H1 (cell line): ENCODE results near the gene PDGFD. TPM values are rescaled to one million over a fixed set of nuclear protein-coding genes. Genes with fewer than 3 reads are reported as not detected.

ENCODE experiments used
- CTCF ChIA-PET: fragments of 300-600 bp; sonication (Branson Sonifier 250); formaldehyde crosslinking; loops from one replicate; lab custom pipeline; 2021; ENCODE audit not compliant: partially characterized antibody; lab: Charles Lee
- POLR2A ChIA-PET: fragments of 300-600 bp; sonication (Branson Sonifier 250); formaldehyde crosslinking; loops from one replicate; lab custom pipeline; 2021; ENCODE audit warnings: inconsistent platforms; ENCODE audit not compliant: partially characterized antibody; lab: Charles Lee
- DNase-seq, 2 experiments: peaks; one replicate each; pipeline versions ENCODE4 v3.0.0 to v3.0.0-alpha.2; 2010 to 2022; ENCODE audit warnings: low spot score in 2 of 2, low read depth in 1 of 2, mixed read lengths in 1 of 2
- FAIRE-seq: peaks from 2 replicates; lab custom pipeline; 2011; peaks lifted over from hg19 to GRCh38; lab: Jason Lieb, UNC
- H2AFZ ChIP-seq: 2 replicates; pipeline ENCODE4 v1.8.1; 2012; ENCODE audit warnings: low read length, inconsistent platforms
- H2AK5ac ChIP-seq: 2 replicates; pipeline ENCODE4 v1.6.1; 2013; ENCODE audit warnings: low read depth, low read length
- H2BK120ac ChIP-seq: replicated peaks from 2 replicates; pipeline ENCODE3; 2013; ENCODE audit warnings: low read depth, low read length, inconsistent platforms
- H2BK12ac ChIP-seq: 2 replicates; pipeline ENCODE4 v1.6.1; 2013; ENCODE audit warnings: low read depth, low read length
- H2BK15ac ChIP-seq: 2 replicates; pipeline ENCODE4 v1.6.1; 2013; ENCODE audit warnings: low read length
- H2BK20ac ChIP-seq: 2 replicates; pipeline ENCODE4 v1.6.1; 2013; ENCODE audit warnings: low read length
- H2BK5ac ChIP-seq: 2 replicates; pipeline ENCODE4 v1.6.1; 2013; ENCODE audit warnings: low read depth, low read length
- H3K14ac ChIP-seq: 2 replicates; pipeline ENCODE4 v1.6.1; 2013; ENCODE audit warnings: inconsistent platforms; ENCODE audit not compliant: insufficient read length
- H3K18ac ChIP-seq: 2 replicates; pipeline ENCODE4 v1.6.1; 2013; ENCODE audit warnings: low read length; ENCODE audit errors: extremely low read depth
- H3K23ac ChIP-seq: 2 replicates; pipeline ENCODE4 v1.6.1; 2013; ENCODE audit warnings: inconsistent platforms; ENCODE audit not compliant: insufficient read length
- H3K23me2 ChIP-seq: 2 replicates; pipeline ENCODE4 v1.6.1; 2013; ENCODE audit warnings: low read depth, low read length
- H3K27ac ChIP-seq: 2 replicates; pipeline ENCODE4 v1.6.1; 2011; ENCODE audit warnings: low read depth, low read length, inconsistent platforms
- H3K27me3 ChIP-seq, 4 experiments: replicated peaks in 1 of 4; 1 replicate in 1 of 4; 2 replicates in 3 of 4; pipeline versions ENCODE4 v1.6.1 to v1.8.1; 2011 to 2013; ENCODE audit warnings: low read length in 3 of 4, mild to moderate bottlenecking in 3 of 4, inconsistent platforms in 2 of 4, mixed read lengths in 2 of 4, moderate library complexity in 1 of 4; ENCODE audit not compliant: control insufficient read depth in 3 of 4, insufficient read depth in 3 of 4; ENCODE audit errors: extremely low read depth in 1 of 4
- H3K36me3 ChIP-seq, 4 experiments: 2 replicates each; pipeline versions ENCODE4 v1.6.1 to v1.8.1; 2011 to 2013; ENCODE audit warnings: mild to moderate bottlenecking in 4 of 4, low read length in 3 of 4, moderate library complexity in 2 of 4, control low read depth in 1 of 4, inconsistent platforms in 1 of 4; ENCODE audit not compliant: insufficient read depth in 4 of 4, control insufficient read depth in 2 of 4
- H3K4ac ChIP-seq: replicated peaks from 2 replicates; pipeline ENCODE3; 2013; ENCODE audit warnings: low read length, low read depth, mixed read lengths, inconsistent platforms; ENCODE audit not compliant: insufficient read length
- H3K4me1 ChIP-seq, 4 experiments: replicated peaks in 1 of 4; 1 replicate in 1 of 4; 2 replicates in 3 of 4; pipeline versions ENCODE4 v1.6.1 to v1.8.1; 2011 to 2013; ENCODE audit warnings: low read length in 3 of 4, inconsistent platforms in 2 of 4, mixed read lengths in 1 of 4; ENCODE audit not compliant: insufficient read depth in 4 of 4, control insufficient read depth in 3 of 4
- H3K4me2 ChIP-seq, 2 experiments: 2 replicates each; pipeline versions ENCODE4 v1.6.1 to v1.8.1; 2011 to 2013; ENCODE audit warnings: low read depth in 2 of 2, low read length in 2 of 2, control low read depth in 1 of 2, inconsistent platforms in 1 of 2, mild to moderate bottlenecking in 1 of 2; ENCODE audit not compliant: insufficient read depth in 1 of 2
- H3K4me3 ChIP-seq, 4 experiments: fragments of 200-600, 300-600 bp in 1 of 4; sonication (generic), shearing (Covaris generic), sonication (Bioruptor Twin) in 1 of 4; 2 replicates each; pipeline versions ENCODE4 v1.5.1 to v1.8.1; 2011 to 2016; ENCODE audit warnings: low read length in 4 of 4, low read depth in 3 of 4, control low read depth in 2 of 4, inconsistent platforms in 2 of 4, mild to moderate bottlenecking in 2 of 4, mixed read lengths in 1 of 4, moderate library complexity in 1 of 4; ENCODE audit not compliant: insufficient read depth in 2 of 4; ENCODE audit errors: extremely low read depth in 1 of 4
- H3K56ac ChIP-seq: replicated peaks from 2 replicates; pipeline ENCODE3; 2013; ENCODE audit warnings: low read depth, mild to moderate bottlenecking, mixed read lengths, low read length, inconsistent platforms; ENCODE audit not compliant: insufficient read length
- H3K79me1 ChIP-seq: 2 replicates; pipeline ENCODE4 v1.6.1; 2013; ENCODE audit warnings: low read depth, low read length, control low read depth
- H3K79me2 ChIP-seq, 2 experiments: 2 replicates each; pipeline versions ENCODE4 v1.6.1 to v1.8.1; 2012 to 2013; ENCODE audit warnings: low read length in 2 of 2, mild to moderate bottlenecking in 2 of 2, inconsistent platforms in 1 of 2; ENCODE audit not compliant: insufficient read depth in 2 of 2, control insufficient read depth in 1 of 2
- H3K9ac ChIP-seq, 4 experiments: replicated peaks in 1 of 4; 1 replicate in 1 of 4; 2 replicates in 3 of 4; pipeline versions ENCODE4 v1.6.1 to v1.8.1; 2011 to 2013; ENCODE audit warnings: low read depth in 3 of 4, low read length in 3 of 4, control low read depth in 2 of 4, mild to moderate bottlenecking in 2 of 4, moderate library complexity in 2 of 4, inconsistent platforms in 1 of 4; ENCODE audit errors: extremely low read depth in 1 of 4
- H3K9me3 ChIP-seq, 2 experiments: 2 replicates each; pipeline versions ENCODE4 v1.6.1 to v1.8.1; 2012 to 2013; ENCODE audit warnings: mild to moderate bottlenecking in 2 of 2, moderate library complexity in 2 of 2, control low read depth in 1 of 2, inconsistent platforms in 1 of 2, low read depth in 1 of 2, low read length in 1 of 2, mixed read lengths in 1 of 2; ENCODE audit not compliant: insufficient read depth in 2 of 2
- H4K20me1 ChIP-seq, 2 experiments: replicated peaks in 1 of 2; 2 replicates each; pipeline versions ENCODE3 to v1.8.1; 2011 to 2013; ENCODE audit warnings: inconsistent platforms in 2 of 2, low read length in 2 of 2, mild to moderate bottlenecking in 1 of 2; ENCODE audit not compliant: insufficient read depth in 2 of 2, control insufficient read depth in 1 of 2
- H4K5ac ChIP-seq: 2 replicates; pipeline ENCODE4 v1.6.1; 2013; ENCODE audit warnings: low read length, low read depth, mixed read lengths, inconsistent platforms; ENCODE audit not compliant: insufficient read length
- H4K8ac ChIP-seq: 2 replicates; pipeline ENCODE4 v1.8.0; 2013; ENCODE audit warnings: mild to moderate bottlenecking, moderate library complexity, low read length, inconsistent platforms; ENCODE audit not compliant: insufficient read depth; ENCODE audit errors: extremely low read depth
- H4K91ac ChIP-seq: replicated peaks from 2 replicates; pipeline ENCODE3; 2013; ENCODE audit warnings: low read length, mixed read lengths, inconsistent platforms; ENCODE audit not compliant: insufficient read length
- BRCA1 ChIP-seq: IDR thresholded peaks from 2 replicates; pipeline ENCODE4 v1.6.1; 2012; ENCODE audit warnings: low read depth, low read length, improper control_type of control experiment
- CHD1 ChIP-seq: IDR thresholded peaks from 2 replicates; pipeline ENCODE4 v1.6.1; 2012; ENCODE audit warnings: low read depth, low read length, improper control_type of control experiment
- CREB1 ChIP-seq: IDR thresholded peaks from 2 replicates; pipeline ENCODE4 v1.6.1; 2012; ENCODE audit warnings: inconsistent platforms
- CTBP2 ChIP-seq: IDR thresholded peaks from 2 replicates; pipeline ENCODE4 v1.7.0; 2011; ENCODE audit warnings: borderline replicate concordance, mild to moderate bottlenecking, moderate library complexity, mixed read lengths, low read length; ENCODE audit not compliant: insufficient read depth, insufficient read length
- FOSL1 ChIP-seq: IDR thresholded peaks from 2 replicates; pipeline ENCODE4 v1.6.1; 2011; ENCODE audit warnings: mild to moderate bottlenecking, low read depth, low read length, moderate library complexity; ENCODE audit not compliant: insufficient read depth
- GABPA ChIP-seq: IDR thresholded peaks from 2 replicates; pipeline ENCODE4 v1.6.1; 2011; ENCODE audit warnings: mild to moderate bottlenecking, low read length, moderate library complexity, borderline replicate concordance; ENCODE audit not compliant: insufficient read depth
- JUND ChIP-seq: IDR thresholded peaks from 2 replicates; pipeline ENCODE4 v1.6.1; 2011; ENCODE audit warnings: mild to moderate bottlenecking, improper control_type of control experiment, low read length
- KDM1A ChIP-seq: fragments of 200-600, 300-600 bp; sonication (generic); IDR thresholded peaks from 2 replicates; pipeline ENCODE4 v1.7.1; 2016; ENCODE audit warnings: mild to moderate bottlenecking, low read length, borderline replicate concordance
- NRF1 ChIP-seq: IDR thresholded peaks from 2 replicates; pipeline ENCODE4 v1.6.1; 2011; ENCODE audit warnings: mild to moderate bottlenecking, low read depth, low read length, improper control_type of control experiment
- PHF8 ChIP-seq: fragments of 200-600 bp; sonication (generic); conservative IDR thresholded peaks from 2 replicates; pipeline ENCODE4 v1.7.1; 2012; ENCODE audit warnings: low read depth, mild to moderate bottlenecking, inconsistent platforms, low read length, moderate library complexity
- POLR2AphosphoS5 ChIP-seq: IDR thresholded peaks from 2 replicates; pipeline ENCODE4 v1.6.1; 2011; ENCODE audit warnings: low read depth, low read length
- RFX5 ChIP-seq: IDR thresholded peaks from 2 replicates; pipeline ENCODE4 v1.6.1; 2011; ENCODE audit warnings: low read depth, low read length, improper control_type of control experiment, borderline replicate concordance
- SP2 ChIP-seq: IDR thresholded peaks from 2 replicates; pipeline ENCODE4 v1.6.1; 2012; ENCODE audit warnings: mild to moderate bottlenecking, low read length, inconsistent platforms
- TAF1 ChIP-seq: IDR thresholded peaks from 2 replicates; pipeline ENCODE4 v1.6.1; 2011; ENCODE audit warnings: mild to moderate bottlenecking, low read depth, low read length
- polyA plus RNA-seq, 7 experiments: library from polyadenylated mRNA; depleted of rRNA in 3 of 7; stranded (reverse) in 5 of 7; unstranded in 2 of 7; fragments of >200 nt in 5 of 7; fragments of 200-250 nt in 2 of 7; gene quantifications; 1 replicate in 5 of 7; 2 replicates in 1 of 7; 4 replicates in 1 of 7; pipeline versions ENCODE4 v1.2.1 to v1.2.3, GENCODE V29; 2011 to 2013; ENCODE audit warnings: missing spikeins in 2 of 7, mixed read lengths in 2 of 7
- total RNA-seq: library from RNA; stranded (reverse); fragmentation: NEBNext Ultra II Directional; extraction: Animal tissue kit (Norgen Biotek cat#: 25700); gene quantifications from 2 replicates; pipeline ENCODE4 v1.2.1, GENCODE V29; 2021

PDGFD gene
- total and polyA plus RNA-seq, 2 of the 8 experiments (the other 6 are each of a cell fraction or from before 2014, with no cell fraction given): 1.1 to 3.9 TPM

DNA sequence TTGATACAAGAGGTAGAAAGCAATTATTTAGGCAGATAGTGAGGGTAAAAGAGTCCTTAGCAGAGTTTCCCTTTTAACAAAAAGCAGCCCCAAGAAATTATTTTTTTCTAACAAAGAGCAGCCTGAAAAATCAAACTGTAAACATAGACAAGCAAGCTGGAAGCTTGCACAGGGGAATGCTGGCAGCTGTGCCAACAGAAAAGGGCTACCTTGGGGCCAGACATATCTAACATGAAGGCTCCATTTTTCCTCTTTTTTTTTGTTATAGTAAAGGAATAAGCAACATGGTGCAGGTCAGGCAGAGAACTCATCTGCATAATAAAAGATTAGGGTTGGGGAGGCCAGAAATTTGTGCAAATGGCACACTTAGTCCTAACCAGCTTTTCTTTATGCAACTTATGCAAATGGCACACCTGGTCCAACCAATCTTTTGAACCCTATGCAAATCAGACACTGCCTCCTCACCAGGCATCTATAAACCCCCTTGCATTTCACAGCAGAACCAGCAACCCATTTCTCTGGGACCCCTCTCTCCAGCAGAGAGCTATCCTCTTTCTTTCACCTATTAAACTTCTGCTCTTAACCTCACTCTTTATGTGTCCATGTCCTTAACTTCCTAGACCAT lies 41.8 kb downstream of the PDGFD start:
- DNase-seq: no peak
- H3K27me3 ChIP-seq: no peaks in the 10 kb centered on the region

More for the DNA sequence above, 41.8 kb downstream of the PDGFD start:
- Histone ChIP-seq H3K23ac (no peak overlapping the region), H3K4ac (no peak overlapping the region), H3K4me3 (peak overlapping the region in 1 of 4 experiments; percentile 21; a peak in 1 of 8 replicates), H3K56ac (no peak overlapping the region), H3K4me1 (peaks cover 0 to 11% (median 4%) of the 10 kb centered on the region in 4 experiments; a peak in 3 of 7 replicates), H3K79me2 (no peaks in the 10 kb centered on the region), H3K4me2 (peak overlapping the region in 1 of 2 experiments; percentile 18; a peak in 2 of 4 replicates), H3K27ac (no peak overlapping the region), H2BK120ac (no peak overlapping the region), H4K91ac (no peak overlapping the region), H3K9me3 (no peaks in the 10 kb centered on the region), H3K18ac (no peak overlapping the region), H3K9ac (no peak overlapping the region), H3K14ac (no peak overlapping the region), H2AFZ (no peak overlapping the region), H2BK12ac (no peak overlapping the region), H3K36me3 (no peaks in the 10 kb centered on the region), H4K5ac (no peak overlapping the region), H4K20me1 (no peaks in the 10 kb centered on the region), H2BK20ac (no peak overlapping the region), H3K23me2 (no peaks in the 10 kb centered on the region), H4K8ac (no peak overlapping the region), H2BK5ac (no peak overlapping the region), H2BK15ac (no peak overlapping the region), H2AK5ac (no peak overlapping the region), H3K79me1 (no peaks in the 10 kb centered on the region)
- ChIA-PET POLR2A (no interaction called here), CTCF (interaction anchor here (1.0 to 2.1 kb wide), 2 partner anchors 26 to 440 kb away, joined by 4 to 5 read pairs; no protein-coding TSS in a partner anchor)
- TF ChIP-seq SP2 (no peak), CTBP2 (no peak), BRCA1 (no peak), CREB1 (no peak), GABPA (no peak), POLR2AphosphoS5 (no peak), JUND (no peak), KDM1A (no peak), NRF1 (no peak), FOSL1 (no peak), CHD1 (no peak), PHF8 (no peak), RFX5 (no peak), TAF1 (no peak)
- FAIRE-seq: peak; percentile 52
